IMR-90 (cell line): ENCODE measurements around the gene ZXDA.

Experiments used
- CTCF ChIP-seq: conservative IDR thresholded peaks from 2 replicates; pipeline ENCODE4 v1.5.1; 2012; ENCODE audit warnings: mild to moderate bottlenecking, low read depth, low read length, improper control_type of control experiment
- ELK1 ChIP-seq: fragments of 150-350 bp; IDR thresholded peaks from 2 replicates; pipeline ENCODE4 v1.6.1; 2016; ENCODE audit warnings: low read depth, mild to moderate bottlenecking, low read length, moderate library complexity, borderline replicate concordance
- RAD21 ChIP-seq: IDR thresholded peaks from 2 replicates; pipeline ENCODE4 v1.6.1; 2012; ENCODE audit warnings: low read length, improper control_type of control experiment

- TF ChIP-seq RAD21, result no peak
- TF ChIP-seq CTCF, result no peak
- no peak for TF ChIP-seq ELK1
Measured at GRCh38 chrX:57906790-57907189, 3.5 kb downstream of the ZXDA start.
